Measurements from ENCODE around the gene CYP27B1.

The CYP27B1 gene

DNA sequence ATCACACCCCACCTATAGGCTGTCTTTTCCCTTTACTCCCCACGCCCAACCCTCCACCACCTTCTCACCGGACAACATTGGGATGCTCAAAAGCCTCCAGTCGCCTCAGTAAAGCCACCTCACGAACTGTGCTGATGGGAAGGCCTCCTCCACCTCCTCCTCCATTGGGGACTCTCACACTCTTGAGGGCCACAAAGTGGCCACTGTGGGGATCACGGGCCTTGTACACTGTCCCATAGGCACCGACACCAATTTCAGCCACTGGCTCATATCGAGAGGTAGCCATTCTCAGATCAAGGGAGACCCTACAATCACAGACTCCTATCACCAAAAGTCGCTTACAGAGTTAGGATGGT lies 15.5 kb downstream of the CYP27B1 start:
- DNase-seq (ENCODE audit: low read depth), result no peak

DNA sequence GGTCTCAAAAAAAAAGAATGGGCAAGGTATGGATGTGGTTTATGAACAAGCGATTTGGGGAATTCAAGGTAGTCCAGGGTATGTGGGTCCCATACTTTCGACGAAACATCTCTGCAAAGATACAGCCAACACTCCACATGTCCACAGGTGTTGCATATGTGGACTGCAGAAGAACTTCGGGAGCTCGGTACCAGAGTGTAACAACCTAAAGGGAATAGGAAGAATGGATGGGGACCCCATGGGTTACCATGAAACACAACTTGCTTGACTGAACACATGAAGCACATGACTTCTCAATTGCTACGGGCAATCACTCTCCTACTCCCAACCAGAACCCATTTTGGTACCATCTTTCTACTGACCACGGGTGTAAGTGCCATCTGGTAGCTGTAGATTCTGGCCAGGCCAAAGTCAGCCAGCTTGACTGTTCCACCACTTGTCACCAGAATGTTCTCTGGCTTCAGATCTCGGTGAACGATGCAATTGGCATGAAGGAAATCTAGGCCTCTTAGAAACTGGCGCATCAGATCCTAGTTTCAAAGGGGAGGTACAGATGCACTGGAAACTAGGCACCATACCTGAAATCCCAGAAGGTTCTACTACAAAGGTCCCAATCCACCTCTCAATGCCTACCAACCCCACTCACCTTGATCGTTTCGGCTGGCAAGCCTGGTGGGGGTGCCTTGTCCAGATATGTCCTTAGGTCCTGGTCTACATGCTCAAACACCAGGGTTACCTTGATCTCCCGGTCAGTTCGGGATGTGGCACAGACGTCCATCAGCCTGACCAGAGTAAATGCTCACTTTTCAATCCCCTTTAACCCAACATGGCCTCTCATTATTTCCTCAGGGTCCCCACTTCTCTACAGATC lies 16.1 kb downstream of the CYP27B1 start:
- no peak for DNase-seq (ENCODE audit: low read depth)

DNA sequence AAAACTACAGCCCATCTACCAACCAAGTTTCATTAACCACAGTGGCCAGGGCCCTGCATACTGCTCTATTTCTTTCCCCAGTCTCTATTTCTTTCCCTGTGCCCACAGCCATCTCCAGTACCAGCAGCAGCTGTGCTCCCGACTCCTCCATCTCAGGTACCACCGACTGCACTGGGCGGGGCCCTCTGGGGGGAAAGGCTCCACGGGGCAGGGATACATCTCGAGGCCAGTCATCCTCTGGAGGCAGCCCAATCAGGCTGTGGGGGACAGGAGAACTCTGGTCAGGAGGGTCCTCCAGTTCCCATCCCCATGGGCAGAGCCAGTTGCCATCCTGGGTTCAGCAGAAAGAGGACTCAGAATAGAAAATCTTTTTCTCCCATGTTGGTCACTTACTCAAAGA lies 17.8 kb downstream of the CYP27B1 start:
- DNase-seq (ENCODE audit: low read depth), result no peak

- no peak for DNase-seq (ENCODE audit: low read depth)
Measured at GRCh38 chr12:57746025-57746424, 20.9 kb downstream of the CYP27B1 start.

- DNase-seq (ENCODE audit: low read depth), result no peak
Measured at GRCh38 chr12:57745485-57745881, 21.4 kb downstream of the CYP27B1 start.

DNA sequence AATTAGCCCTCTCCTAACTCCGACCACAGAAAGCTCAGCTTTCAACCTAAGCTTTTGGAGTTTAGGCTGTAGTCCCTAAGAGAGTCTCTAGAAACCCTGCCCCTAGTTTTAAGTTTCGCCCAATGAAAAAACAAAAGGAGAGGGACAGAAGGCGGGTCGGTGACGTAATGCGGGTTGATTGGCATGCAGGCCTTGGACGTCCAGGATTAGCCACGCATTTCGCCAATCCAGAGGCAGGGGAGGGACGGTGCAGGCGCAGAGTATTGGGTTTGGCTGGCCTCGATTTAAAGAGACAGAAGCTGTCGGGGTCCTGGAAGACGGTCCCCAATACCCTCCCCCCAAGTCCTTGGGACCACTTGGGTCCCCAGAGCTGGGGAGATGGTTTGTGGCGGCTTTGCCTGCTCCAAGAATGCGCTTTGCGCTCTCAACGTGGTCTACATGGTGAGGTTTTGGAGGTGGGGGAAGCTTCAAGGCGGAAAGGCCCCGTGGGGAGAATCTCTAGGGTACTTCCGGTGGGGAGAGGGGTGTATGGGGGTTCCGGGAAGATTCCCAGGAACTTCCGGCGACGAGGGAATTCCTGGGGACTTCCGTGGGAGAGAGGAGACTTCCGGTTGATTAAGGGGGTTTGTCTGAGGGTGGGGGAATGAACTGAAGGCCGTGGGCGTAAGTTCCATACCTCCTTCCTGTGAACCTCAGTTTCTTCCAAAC lies 21.9 kb downstream of the CYP27B1 start, which contains the start of gene TSPAN31:
Gene TSPAN31, plus strand, starts transcription at position 263 of the 708 bp plus-strand sequence. Its CDS starts 116 bp downstream, at position 379.
- DNase-seq (ENCODE audit: low read depth), result peak; percentile 98

GRCh38 chr12:57744194-57744776 lies 22.6 kb downstream of the CYP27B1 start:
- no peak for DNase-seq (ENCODE audit: low read depth)

GRCh38 chr12:57743769-57744168 lies 23.1 kb downstream of the CYP27B1 start:
- DNase-seq (ENCODE audit: low read depth), result no peak

DNA sequence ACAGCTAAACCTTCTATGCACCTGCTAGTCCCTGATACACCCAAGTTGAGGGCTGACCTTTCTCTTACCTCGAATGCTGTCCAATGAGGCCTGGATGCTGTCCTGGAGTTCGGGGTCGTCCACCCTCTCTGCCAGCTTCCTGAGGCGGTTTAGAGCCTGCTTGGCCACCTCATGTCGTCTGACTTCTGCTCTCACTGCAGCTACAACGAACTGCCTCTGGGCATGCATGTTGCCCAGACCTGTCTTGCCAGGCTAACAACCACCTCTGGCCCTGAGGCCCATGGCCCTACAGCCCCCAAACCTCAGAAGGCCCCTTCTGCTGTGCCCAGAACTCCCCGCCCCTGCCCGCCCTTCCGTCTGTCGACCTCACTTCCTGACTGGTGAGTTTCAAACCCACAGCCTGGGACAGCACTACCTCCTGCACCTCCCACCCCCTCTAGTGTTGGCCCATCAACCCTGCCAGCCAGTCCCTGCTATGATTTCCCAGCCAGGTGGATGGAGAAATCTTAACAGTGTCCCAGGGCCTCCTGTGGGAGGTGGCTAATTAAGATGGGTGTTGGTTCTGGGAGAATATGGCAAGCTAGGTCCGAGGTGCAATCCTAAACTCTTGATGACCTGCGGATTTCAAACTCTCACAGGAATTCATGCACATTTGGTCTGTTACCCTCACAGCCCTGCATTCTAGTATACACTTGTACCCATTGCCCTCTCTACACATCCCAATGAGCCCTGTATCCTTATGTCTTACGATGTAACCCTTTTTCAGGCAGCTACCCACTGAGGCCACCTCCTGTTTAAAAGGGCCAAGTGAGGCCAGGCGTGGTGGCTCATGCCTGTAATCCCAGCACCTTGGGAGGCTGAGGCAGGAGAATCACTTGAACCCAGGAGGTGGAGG lies 24.8 kb downstream of the CYP27B1 start:
- DNase-seq (ENCODE audit: low read depth), result no peak

- no peak for DNase-seq (ENCODE audit: low read depth)
Measured at GRCh38 chr12:57741413-57741789, 25.5 kb downstream of the CYP27B1 start.

- no peak for DNase-seq (ENCODE audit: low read depth)
Measured at GRCh38 chr12:57740656-57741412, 26.0 kb downstream of the CYP27B1 start.

- DNase-seq (ENCODE audit: low read depth), result no peak
Measured at GRCh38 chr12:57739914-57740538, 26.9 kb downstream of the CYP27B1 start.

DNA sequence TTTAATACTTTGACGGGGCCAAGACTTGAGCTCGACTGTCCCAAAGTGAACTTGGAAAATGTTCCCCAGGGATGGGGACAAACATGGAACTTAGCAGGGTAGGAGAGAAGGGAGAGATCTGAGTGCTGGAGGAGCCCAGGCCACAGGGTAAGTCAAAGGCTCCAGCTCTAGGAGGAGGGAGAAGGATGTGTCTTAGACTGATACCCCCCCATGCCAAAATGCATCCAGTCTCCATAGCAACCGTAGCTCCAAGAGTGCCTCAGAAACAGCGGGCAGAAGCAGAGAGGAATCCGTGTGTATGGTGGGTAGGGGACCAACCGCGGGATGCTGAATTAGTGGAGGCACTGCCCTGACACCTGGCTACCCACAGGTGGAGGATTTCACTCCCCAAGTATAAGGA lies 27.5 kb downstream of the CYP27B1 start:
- DNase-seq (ENCODE audit: low read depth), result no peak

- DNase-seq (ENCODE audit: low read depth), result no peak
Measured at GRCh38 chr12:57738661-57739237, 28.1 kb downstream of the CYP27B1 start, which contains the start of gene AGAP2. AGAP2 (minus strand) TSS chr12:57738742; CDS start chr12:57738246, 496 bp downstream.

DNA sequence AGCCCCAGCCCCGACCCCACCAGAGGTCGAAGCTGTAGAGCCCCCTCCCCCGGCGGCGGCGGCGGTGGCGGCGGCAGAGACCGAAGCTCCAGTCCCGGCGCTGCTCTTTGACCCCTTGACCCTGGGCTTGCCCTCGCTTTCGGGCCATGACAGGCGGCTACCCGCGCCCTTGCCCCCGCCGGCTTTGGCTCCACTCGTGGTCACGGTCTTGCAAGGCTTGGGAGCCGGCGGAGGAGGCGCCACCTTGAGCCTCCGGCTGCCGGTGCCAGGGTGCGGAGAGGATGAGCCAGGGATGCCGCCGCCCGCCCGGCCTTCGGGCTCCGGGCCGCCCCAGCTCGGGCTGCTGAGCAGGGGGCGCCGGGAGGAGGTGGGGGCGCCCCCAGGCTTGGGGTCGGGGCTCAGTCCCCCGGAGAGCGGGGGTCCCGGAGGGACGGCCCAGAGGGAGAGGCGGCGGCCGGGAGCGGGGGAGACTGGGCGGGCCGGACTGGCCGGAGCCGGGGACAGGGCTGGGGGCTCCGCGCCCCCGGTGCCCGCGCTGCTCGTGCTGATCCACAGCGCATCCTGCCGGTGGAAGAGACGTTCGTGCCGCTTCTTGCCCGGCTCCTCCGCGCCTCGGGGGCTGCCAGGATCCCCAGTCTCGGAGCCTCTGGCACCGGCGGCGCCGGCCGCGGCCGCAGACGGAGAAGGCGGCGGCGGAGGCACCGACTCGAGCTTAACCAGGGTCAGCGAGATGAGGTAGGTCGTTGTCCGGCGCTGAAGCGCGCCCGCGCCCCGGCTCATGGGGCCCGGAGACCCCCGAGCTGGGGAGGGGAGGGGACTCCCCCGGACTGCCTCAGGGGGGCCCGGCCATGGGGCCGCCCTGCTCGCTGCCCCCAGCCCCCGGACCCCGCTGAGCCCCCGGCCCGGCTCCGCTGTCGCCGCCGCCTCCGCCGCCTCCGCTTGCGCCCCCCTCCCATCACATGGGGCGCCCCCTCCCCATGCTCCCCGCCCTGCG lies 29.1 kb downstream of the CYP27B1 start:
- DNase-seq (ENCODE audit: low read depth), result no peak

DNA sequence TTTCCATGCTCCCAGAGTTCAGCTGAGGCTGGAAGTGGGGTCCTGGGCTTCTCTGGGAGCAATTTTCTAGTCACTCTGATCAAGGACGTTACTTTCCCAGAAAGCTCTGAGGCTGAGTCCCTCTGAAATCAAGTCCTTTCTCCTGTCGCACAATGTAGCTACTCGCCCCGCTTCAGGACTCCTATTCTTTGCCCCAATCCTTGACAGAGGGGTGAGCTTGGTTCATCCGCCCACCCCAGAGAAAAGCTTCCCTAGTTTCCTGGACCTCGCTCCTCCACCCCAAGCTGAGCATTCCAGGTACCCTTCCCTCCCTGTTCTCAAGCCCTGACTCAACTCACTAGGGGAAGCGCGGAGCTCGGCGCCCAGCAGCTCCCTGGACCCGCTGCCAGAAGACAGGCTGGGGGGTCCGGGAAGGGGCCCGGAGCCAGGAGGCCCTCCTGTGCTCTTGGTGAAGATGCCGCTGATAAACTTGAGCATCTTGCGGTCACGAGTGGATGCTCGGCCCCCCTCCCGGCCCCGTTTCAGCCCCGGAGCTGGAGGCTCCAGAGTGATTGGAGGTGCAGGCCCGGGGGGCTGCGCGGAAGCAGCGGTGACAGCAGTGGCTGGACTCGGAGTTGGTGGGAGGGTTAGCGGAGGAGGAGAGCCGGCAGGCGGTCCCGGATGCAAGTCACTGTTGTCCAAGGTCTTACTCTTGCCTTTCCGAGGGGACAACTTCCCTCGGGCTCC lies 30.0 kb downstream of the CYP27B1 start:
- DNase-seq (ENCODE audit: low read depth), result no peak

GRCh38 chr12:57735952-57736740 lies 30.7 kb downstream of the CYP27B1 start:
- no peak for DNase-seq (ENCODE audit: low read depth)
